ENCODE measurements around the gene KAT7. TPM values are rescaled to one million over a fixed set of nuclear protein-coding genes. Genes with fewer than 3 reads are reported as not detected.
A peak's percentile ranks its signal among the peaks of the same experiment; 100 is the strongest.

Gene KAT7
- total and polyA plus RNA-seq, 2 experiments from 2014 or later = 20.9 to 27.5 TPM

DNA sequence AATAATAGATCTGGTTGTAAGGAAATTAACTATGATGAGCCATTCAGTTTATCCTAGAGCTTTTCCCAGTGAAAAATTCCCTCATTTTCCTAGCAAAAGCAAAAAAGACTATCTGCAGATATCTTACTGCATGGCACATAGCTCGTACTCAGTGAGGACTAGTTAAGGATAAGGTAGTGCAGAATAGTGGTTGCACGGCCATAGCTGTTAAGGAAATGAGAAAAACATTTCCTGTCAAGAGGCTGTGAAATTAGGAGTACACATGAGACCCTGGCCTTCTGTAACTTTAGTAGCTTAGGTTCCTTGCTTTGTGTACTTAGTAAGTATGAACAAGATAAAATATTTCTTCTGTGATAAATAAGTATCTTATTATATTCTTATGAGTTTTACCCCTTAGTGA, 10.3 kb downstream of the KAT7 start:
- Histone ChIP-seq H4K20me1 (ENCODE audit: insufficient read depth) (no peaks in the 10 kb centered on the region; the same call in 1 of the 2 replicates), H3K9me2 (ENCODE audit: insufficient read depth) (no peaks in the 10 kb centered on the region), H3F3A (ENCODE audit: insufficient read depth) (peaks cover 5% of the 10 kb centered on the region), H3K79me2 (ENCODE audit: insufficient read depth) (peaks cover 99% of the 10 kb centered on the region), H3K36me3 (ENCODE audit: low read depth) (peaks cover 51% of the 10 kb centered on the region), H3K9ac (no peak overlapping the region), H2AFZ (no peak overlapping the region), H3K4me2 (ENCODE audit: unreplicated experiment) (no peak overlapping the region), H3K9me3 (ENCODE audit: low read depth) (no peaks in the 10 kb centered on the region), H3K27me3 (replicated peaks; ENCODE audit: insufficient read depth) (no peaks in the 10 kb centered on the region), H3K4me1 (ENCODE audit: insufficient read depth) (peaks cover 5% of the 10 kb centered on the region), H3K27ac (no peak overlapping the region; the same call in 1 of the 2 replicates), H3K4me3 (no peak overlapping the region)
- TF ChIP-seq EZH2 (IDR thresholded peaks at IDR 0.05; ENCODE audit: insufficient read depth, poor library complexity, severe bottlenecking) (no peak), EZH2phosphoT487 (IDR thresholded peaks at IDR 0.05; ENCODE audit: insufficient read depth, low read depth) (no peak)
- WGBS, 2 experiments (ENCODE audit: low coverage in 1 of 2, low lambda C conversion rate in 2 of 2, missing lambda C conversion rate in 2 of 2) = 88 to 96% methylated on average over 2 of the region's 2 CpGs
- in situ Hi-C loops (cut with MboI) = no loop called here
- no peak for DNase-seq

GRCh38 chr17:49809056-49809455, 20.6 kb downstream of the KAT7 start:
- Histone ChIP-seq H4K20me1 (ENCODE audit: insufficient read depth) (no peaks in the 10 kb centered on the region), H3K27me3 (replicated peaks; ENCODE audit: insufficient read depth) (no peaks in the 10 kb centered on the region), H2AFZ (no peak overlapping the region), H3K4me3 (no peak overlapping the region), H3K9ac (no peak overlapping the region), H3K36me3 (ENCODE audit: low read depth) (peaks cover 57% of the 10 kb centered on the region), H3K9me3 (ENCODE audit: low read depth) (no peaks in the 10 kb centered on the region), H3K9me2 (ENCODE audit: insufficient read depth) (no peaks in the 10 kb centered on the region), H3K4me2 (ENCODE audit: unreplicated experiment) (no peak overlapping the region), H3K79me2 (ENCODE audit: insufficient read depth) (peaks cover 66% of the 10 kb centered on the region), H3F3A (ENCODE audit: insufficient read depth) (peaks cover 19% of the 10 kb centered on the region), H3K4me1 (ENCODE audit: insufficient read depth) (0 out of 2 replicates have a peak, but pooled peaks cover 10% of the 10 kb centered on the region), H3K27ac (no peak overlapping the region)
- no peak for DNase-seq
- 58 to 61% methylated on average over 4 of the region's 4 CpGs for WGBS, 2 experiments (ENCODE audit: low coverage in 1 of 2, low lambda C conversion rate in 2 of 2, missing lambda C conversion rate in 2 of 2)
- in situ Hi-C loops (cut with MboI) = no loop called here
- TF ChIP-seq EZH2phosphoT487 (IDR thresholded peaks at IDR 0.05; ENCODE audit: insufficient read depth, low read depth) (no peak), EZH2 (IDR thresholded peaks at IDR 0.05; ENCODE audit: insufficient read depth, poor library complexity, severe bottlenecking) (no peak)

DNA sequence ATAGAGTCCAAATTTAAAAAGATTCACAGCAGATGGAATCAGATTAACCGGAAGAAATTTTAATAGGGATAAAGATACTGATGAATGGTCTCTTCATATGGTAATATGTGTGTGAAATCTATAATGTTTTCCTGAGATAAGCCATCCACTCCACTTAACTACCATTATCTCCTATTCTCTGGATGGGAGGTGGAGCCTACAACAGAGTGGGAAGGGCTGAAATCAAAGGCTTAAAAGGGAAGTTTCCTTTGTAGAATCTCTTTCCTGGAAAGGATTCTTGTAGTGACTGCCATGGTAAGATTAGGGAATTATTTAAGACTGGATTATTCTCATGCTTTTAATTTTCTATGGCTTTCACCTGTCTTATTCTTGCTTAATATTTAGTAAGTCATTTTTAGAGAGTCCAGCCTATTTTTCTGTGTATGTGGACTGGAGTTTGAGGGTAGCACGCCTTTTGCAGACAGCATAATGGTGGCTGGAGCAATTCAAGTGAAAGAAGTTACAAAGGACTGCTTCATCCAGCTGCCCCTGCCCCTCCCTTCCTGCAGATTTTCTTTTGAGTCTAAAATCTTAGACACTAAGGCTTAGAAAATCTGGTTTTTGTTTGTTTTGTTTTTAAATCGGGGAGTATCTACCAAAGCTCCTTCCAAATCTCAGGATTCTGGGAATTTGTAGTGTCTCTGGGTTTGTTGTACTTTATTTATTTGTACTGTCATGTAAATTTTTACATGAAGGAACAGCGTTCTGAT, 26.5 kb downstream of the KAT7 start:
- H4K20me1 ChIP-seq (ENCODE audit: insufficient read depth) = no peaks in the 10 kb centered on the region
- H3K36me3 ChIP-seq (ENCODE audit: low read depth) = peaks cover 48% of the 10 kb centered on the region
- H3K4me3 ChIP-seq = no peak overlapping the region
- in situ Hi-C loops (cut with MboI) = no loop called here
- H3K9ac ChIP-seq = peak overlapping the region; percentile 35; the same call in 1 of the 2 replicates
- no peak overlapping the region for H2AFZ ChIP-seq
- H3K9me3 ChIP-seq (ENCODE audit: low read depth) = no peaks in the 10 kb centered on the region
- WGBS, 2 experiments (ENCODE audit: low coverage in 1 of 2, low lambda C conversion rate in 2 of 2, missing lambda C conversion rate in 2 of 2) = 35 to 47% methylated on average over 4 of the region's 4 CpGs
- DNase-seq = no peak
- TF ChIP-seq EZH2 (IDR thresholded peaks at IDR 0.05; ENCODE audit: insufficient read depth, poor library complexity, severe bottlenecking) (no peak), EZH2phosphoT487 (IDR thresholded peaks at IDR 0.05; ENCODE audit: insufficient read depth, low read depth) (no peak)
- peaks cover 26% of the 10 kb centered on the region for H3K4me1 ChIP-seq (ENCODE audit: insufficient read depth)
- no peaks in the 10 kb centered on the region for H3K9me2 ChIP-seq (ENCODE audit: insufficient read depth)
- H3K79me2 ChIP-seq (ENCODE audit: insufficient read depth) = peaks cover 39% of the 10 kb centered on the region
- peaks cover 27% of the 10 kb centered on the region for H3F3A ChIP-seq (ENCODE audit: insufficient read depth)
- H3K27ac ChIP-seq = peak overlapping the region; percentile 56; the same call in 1 of the 2 replicates
- H3K4me2 ChIP-seq (ENCODE audit: unreplicated experiment) = peak overlapping the region; percentile 13
- H3K27me3 ChIP-seq (replicated peaks; ENCODE audit: insufficient read depth) = no peaks in the 10 kb centered on the region

GRCh38 chr17:49815761-49816281, 27.3 kb downstream of the KAT7 start:
- Histone ChIP-seq H3K79me2 (ENCODE audit: insufficient read depth) (peaks cover 44% of the 10 kb centered on the region), H3K36me3 (ENCODE audit: low read depth) (peaks cover 39% of the 10 kb centered on the region), H3K9ac (peak overlapping the region; percentile 35), H3K27ac (peak overlapping the region; percentile 56), H3F3A (ENCODE audit: insufficient read depth) (peaks cover 27% of the 10 kb centered on the region), H3K9me2 (ENCODE audit: insufficient read depth) (no peaks in the 10 kb centered on the region), H4K20me1 (ENCODE audit: insufficient read depth) (no peaks in the 10 kb centered on the region), H3K4me1 (ENCODE audit: insufficient read depth) (peaks cover 26% of the 10 kb centered on the region), H3K4me3 (no peak overlapping the region), H3K27me3 (replicated peaks; ENCODE audit: insufficient read depth) (no peaks in the 10 kb centered on the region), H3K9me3 (ENCODE audit: low read depth) (no peaks in the 10 kb centered on the region), H2AFZ (0 out of 2 replicates have a peak overlapping the region, but pooled peaks have one; percentile 1), H3K4me2 (ENCODE audit: unreplicated experiment) (peak overlapping the region; percentile 47)
- in situ Hi-C loops (cut with MboI) = no loop called here
- peak; percentile 52 for DNase-seq
- 29 to 31% methylated on average over 9 of the region's 9 CpGs for WGBS, 2 experiments (ENCODE audit: low coverage in 1 of 2, low lambda C conversion rate in 2 of 2, missing lambda C conversion rate in 2 of 2)
- TF ChIP-seq EZH2 (IDR thresholded peaks at IDR 0.05; ENCODE audit: insufficient read depth, poor library complexity, severe bottlenecking) (no peak), EZH2phosphoT487 (IDR thresholded peaks at IDR 0.05; ENCODE audit: insufficient read depth, low read depth) (no peak)
